ENCODE measurements around the gene PARVA. TPM values are rescaled to one million over a fixed set of nuclear protein-coding genes. Genes with fewer than 3 reads are reported as not detected.

Gene PARVA
- total RNA-seq, 2 experiments from 2014 or later = not detected

DNA sequence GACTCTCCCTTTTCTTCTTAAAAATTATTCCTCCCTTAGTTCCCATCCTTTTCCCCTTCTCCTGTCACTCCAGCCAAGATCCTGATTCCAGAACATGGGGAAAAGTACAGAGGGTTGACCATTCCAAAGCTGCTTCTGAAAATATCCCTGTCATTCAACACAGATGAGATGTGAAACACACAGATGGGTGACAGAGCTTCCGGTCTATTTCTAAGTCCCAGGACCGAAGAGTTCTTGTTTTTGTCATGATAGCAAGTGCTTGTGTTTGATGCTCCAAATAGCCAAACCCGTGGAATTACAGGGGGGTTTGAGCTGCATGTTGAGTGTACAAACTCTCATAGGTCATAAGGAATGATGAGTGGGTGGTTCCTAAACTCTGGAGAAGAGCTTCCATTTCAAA, 57.9 kb downstream of the PARVA start:
- Histone ChIP-seq H2AFZ (ENCODE audit: low read length) (no peak overlapping the region), H3K79me2 (ENCODE audit: insufficient read depth, low read depth, low read length) (no peaks in the 10 kb centered on the region), H3K4me1 (ENCODE audit: insufficient read depth, low read length, poor library complexity, severe bottlenecking) (peaks cover 5% of the 10 kb centered on the region), H3K36me3 (ENCODE audit: insufficient read depth, low read length) (no peaks in the 10 kb centered on the region), H3K9me3 (ENCODE audit: low read length) (no peaks in the 10 kb centered on the region), H4K20me1 (ENCODE audit: insufficient read depth, low read length) (no peaks in the 10 kb centered on the region), H3K9me2 (ENCODE audit: insufficient read depth, low read length) (no peaks in the 10 kb centered on the region), H3K4me3 (ENCODE audit: low read depth, low read length, poor library complexity, severe bottlenecking) (no peak overlapping the region), H3K4me2 (ENCODE audit: low read length) (no peak overlapping the region), H3K27ac (ENCODE audit: low read depth, low read length, poor library complexity, severe bottlenecking) (no peak overlapping the region)
- ChIA-PET POLR2A (no interaction called here), CTCF (ENCODE audit: unreplicated experiment) (no interaction called here)
- no peak for DNase-seq (ENCODE audit: low spot score)
- TF ChIP-seq EZH2phosphoT487 (IDR thresholded peaks at IDR 0.05; ENCODE audit: borderline replicate concordance, low read depth, low read length) = no peak
- TF ChIP-seq, protein P1, sequence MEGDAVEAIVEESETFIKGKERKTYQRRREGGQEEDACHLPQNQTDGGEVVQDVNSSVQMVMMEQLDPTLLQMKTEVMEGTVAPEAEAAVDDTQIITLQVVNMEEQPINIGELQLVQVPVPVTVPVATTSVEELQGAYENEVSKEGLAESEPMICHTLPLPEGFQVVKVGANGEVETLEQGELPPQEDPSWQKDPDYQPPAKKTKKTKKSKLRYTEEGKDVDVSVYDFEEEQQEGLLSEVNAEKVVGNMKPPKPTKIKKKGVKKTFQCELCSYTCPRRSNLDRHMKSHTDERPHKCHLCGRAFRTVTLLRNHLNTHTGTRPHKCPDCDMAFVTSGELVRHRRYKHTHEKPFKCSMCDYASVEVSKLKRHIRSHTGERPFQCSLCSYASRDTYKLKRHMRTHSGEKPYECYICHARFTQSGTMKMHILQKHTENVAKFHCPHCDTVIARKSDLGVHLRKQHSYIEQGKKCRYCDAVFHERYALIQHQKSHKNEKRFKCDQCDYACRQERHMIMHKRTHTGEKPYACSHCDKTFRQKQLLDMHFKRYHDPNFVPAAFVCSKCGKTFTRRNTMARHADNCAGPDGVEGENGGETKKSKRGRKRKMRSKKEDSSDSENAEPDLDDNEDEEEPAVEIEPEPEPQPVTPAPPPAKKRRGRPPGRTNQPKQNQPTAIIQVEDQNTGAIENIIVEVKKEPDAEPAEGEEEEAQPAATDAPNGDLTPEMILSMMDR (conservative IDR thresholded peaks at IDR 0.05; ENCODE audit: low read length) = no peak
- no TSS peak for BruUV-seq (replicated peaks)
- intact Hi-C loops (cut with micrococcal nuclease; ENCODE audit: unreplicated experiment) = no loop called here

DNA sequence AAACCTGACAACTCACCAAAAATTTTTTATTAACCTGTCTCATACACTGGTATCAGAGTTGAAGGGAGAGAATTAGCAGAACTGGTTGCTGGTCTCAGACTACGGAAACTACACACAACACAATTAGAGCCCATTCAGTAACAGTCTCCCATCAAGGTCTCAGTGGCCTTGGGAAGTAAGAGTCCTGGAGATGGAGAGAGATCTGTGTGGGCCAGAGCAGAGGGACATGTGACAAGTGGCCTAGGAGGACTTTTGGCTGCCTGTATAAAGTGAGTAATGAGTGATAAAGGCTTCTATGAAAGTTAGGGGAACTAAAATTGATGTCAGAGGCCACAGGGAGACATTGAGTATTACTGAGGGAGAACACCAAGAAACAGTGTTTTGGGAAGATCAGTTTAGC, 58.9 kb downstream of the PARVA start:
- intact Hi-C loops (cut with micrococcal nuclease; ENCODE audit: unreplicated experiment) = no loop called here
- Histone ChIP-seq H3K36me3 (ENCODE audit: insufficient read depth, low read length) (no peaks in the 10 kb centered on the region), H3K4me2 (ENCODE audit: low read length) (no peak overlapping the region), H4K20me1 (ENCODE audit: insufficient read depth, low read length) (no peaks in the 10 kb centered on the region), H3K27ac (ENCODE audit: low read depth, low read length, poor library complexity, severe bottlenecking) (no peak overlapping the region), H3K9me3 (ENCODE audit: low read length) (no peaks in the 10 kb centered on the region), H3K4me1 (ENCODE audit: insufficient read depth, low read length, poor library complexity, severe bottlenecking) (peaks cover 5% of the 10 kb centered on the region), H3K9me2 (ENCODE audit: insufficient read depth, low read length) (no peaks in the 10 kb centered on the region), H3K79me2 (ENCODE audit: insufficient read depth, low read depth, low read length) (no peaks in the 10 kb centered on the region), H2AFZ (ENCODE audit: low read length) (no peak overlapping the region), H3K4me3 (ENCODE audit: low read depth, low read length, poor library complexity, severe bottlenecking) (no peak overlapping the region)
- POLR2A ChIA-PET = no interaction called here
- CTCF ChIA-PET (ENCODE audit: unreplicated experiment) = no interaction called here
- DNase-seq (ENCODE audit: low spot score) = no peak
- no TSS peak for BruUV-seq (replicated peaks)
- TF ChIP-seq EZH2phosphoT487 (IDR thresholded peaks at IDR 0.05; ENCODE audit: borderline replicate concordance, low read depth, low read length) = no peak
- TF ChIP-seq, protein P1 (conservative IDR thresholded peaks at IDR 0.05; ENCODE audit: low read length) = no peak

DNA sequence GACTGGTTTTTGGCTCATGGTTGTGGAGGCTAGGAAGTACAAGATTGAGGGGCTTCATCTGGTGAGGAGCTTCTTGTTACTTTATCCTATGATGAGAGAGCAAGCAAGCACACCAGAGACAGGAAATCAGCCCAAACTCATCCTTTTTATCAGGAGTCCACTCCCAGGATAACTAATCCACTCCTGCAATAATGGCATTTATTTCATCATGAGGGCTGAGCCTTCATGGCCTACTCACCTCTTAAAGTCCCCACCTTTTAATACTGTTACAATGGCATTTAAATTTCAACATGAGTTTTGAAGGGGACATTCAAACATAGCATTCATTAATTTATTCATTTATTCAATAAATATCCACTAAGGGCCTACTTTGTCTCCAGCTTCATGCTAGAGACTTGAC, 60.9 kb downstream of the PARVA start:
- Histone ChIP-seq H3K27ac (ENCODE audit: low read depth, low read length, poor library complexity, severe bottlenecking) (no peak overlapping the region), H3K4me1 (ENCODE audit: insufficient read depth, low read length, poor library complexity, severe bottlenecking) (peaks cover 5% of the 10 kb centered on the region), H3K79me2 (ENCODE audit: insufficient read depth, low read depth, low read length) (no peaks in the 10 kb centered on the region), H3K36me3 (ENCODE audit: insufficient read depth, low read length) (no peaks in the 10 kb centered on the region), H3K9me3 (ENCODE audit: low read length) (no peaks in the 10 kb centered on the region), H3K9me2 (ENCODE audit: insufficient read depth, low read length) (no peaks in the 10 kb centered on the region), H2AFZ (ENCODE audit: low read length) (no peak overlapping the region), H3K4me3 (ENCODE audit: low read depth, low read length, poor library complexity, severe bottlenecking) (no peak overlapping the region), H4K20me1 (ENCODE audit: insufficient read depth, low read length) (no peaks in the 10 kb centered on the region), H3K4me2 (ENCODE audit: low read length) (no peak overlapping the region)
- CTCF ChIA-PET (ENCODE audit: unreplicated experiment) = no interaction called here
- intact Hi-C loops (cut with micrococcal nuclease; ENCODE audit: unreplicated experiment) = no loop called here
- DNase-seq (ENCODE audit: low spot score) = no peak
- TF ChIP-seq EZH2phosphoT487 (IDR thresholded peaks at IDR 0.05; ENCODE audit: borderline replicate concordance, low read depth, low read length) = no peak
- TF ChIP-seq, protein P1 (conservative IDR thresholded peaks at IDR 0.05; ENCODE audit: low read length) = no peak
- POLR2A ChIA-PET = no interaction called here
- no TSS peak for BruUV-seq (replicated peaks)
